HG03571 (cell line): ENCODE data around the gene SIX1.

Source experiments
- ATAC-seq: cut with Tn5 transposase; IDR thresholded peaks from one replicate; pipeline ENCODE4 v1.9.1; 2021; ENCODE audit not compliant: unreplicated experiment

The SIX1 gene

GRCh38 chr14:60596139-60596538, 53.1 kb downstream of the SIX1 start:
- no peak for ATAC-seq

GRCh38 chr14:60594062-60594461, 55.2 kb downstream of the SIX1 start:
- ATAC-seq = no peak
